Type B pancreatic cell (in vitro differentiated cells): Measurements from ENCODE around the gene NBAS. TPM values are rescaled to one million over a fixed set of nuclear protein-coding genes. Genes with fewer than 3 reads are reported as not detected.

ENCODE experiments used
- DNase-seq: peaks from one replicate; pipeline ENCODE4 v3.0.0; 2021; ENCODE audit warnings: mixed read lengths; ENCODE audit not compliant: unreplicated experiment; ENCODE audit errors: extremely low spot score
- H3K27ac Mint-ChIP-seq: 2 replicates; pipeline ENCODE4 v1.8.0; 2021; ENCODE audit warnings: mild to moderate bottlenecking, mixed read lengths
- H3K27me3 Mint-ChIP-seq: 2 replicates; pipeline ENCODE4 v1.8.0; 2021; ENCODE audit warnings: mixed read lengths
- H3K36me3 Mint-ChIP-seq: 2 replicates; pipeline ENCODE4 v1.8.0; 2021; ENCODE audit warnings: mixed read lengths
- H3K4me1 Mint-ChIP-seq: one replicate; pipeline ENCODE4 v1.8.0; 2021; ENCODE audit warnings: mixed read lengths; ENCODE audit not compliant: unreplicated experiment
- H3K4me3 Mint-ChIP-seq: 2 replicates; pipeline ENCODE4 v1.8.0; 2021; ENCODE audit warnings: mild to moderate bottlenecking, mixed read lengths
- H3K9me3 Mint-ChIP-seq: 2 replicates; pipeline ENCODE4 v1.8.0; 2021; ENCODE audit warnings: mixed read lengths
- total RNA-seq: library from RNA; stranded (reverse); gene quantifications from 2 replicates; pipeline ENCODE4 v1.2.1, GENCODE V29; 2021; ENCODE audit warnings: low replicate concordance
- TF ChIP-seq, protein P1 (sequence below): fragments of 200-600 bp; sonication (generic); conservative IDR thresholded peaks from 2 replicates; pipeline ENCODE4 v1.5.0; 2021; ENCODE audit warnings: antibody characterized with exemption, mild to moderate bottlenecking

Gene NBAS
- total RNA-seq, 1 donor from 2014 or later, result 53.5 TPM

DNA sequence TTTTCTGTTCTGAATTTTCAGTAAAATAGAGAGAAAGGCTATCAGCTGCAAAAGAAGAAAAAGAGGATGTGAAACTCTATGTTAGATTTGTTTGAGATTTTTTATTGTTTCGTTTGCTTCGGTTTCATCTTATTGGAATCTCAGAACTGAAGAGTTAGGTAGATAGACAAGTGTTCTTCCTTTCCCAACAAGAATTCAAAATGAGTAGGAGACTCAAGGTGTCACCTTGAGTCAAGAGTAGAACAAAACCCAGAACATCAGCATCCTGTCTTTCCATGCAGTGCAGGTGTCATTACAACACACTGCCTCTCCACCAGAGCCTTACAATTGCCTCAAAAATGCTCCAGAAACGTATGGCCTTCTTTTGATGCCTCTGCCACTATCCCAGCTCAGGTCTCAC is 21.1 kb downstream of the NBAS start:
- Mint-ChIP-seq H3K4me3 (no peak overlapping the region), H3K27me3 (no peaks in the 10 kb centered on the region), H3K36me3 (peaks cover 31% of the 10 kb centered on the region), H3K27ac (no peak overlapping the region), H3K4me1 (no peaks in the 10 kb centered on the region), H3K9me3 (no peaks in the 10 kb centered on the region)
- no peak for DNase-seq
- TF ChIP-seq, protein P1, sequence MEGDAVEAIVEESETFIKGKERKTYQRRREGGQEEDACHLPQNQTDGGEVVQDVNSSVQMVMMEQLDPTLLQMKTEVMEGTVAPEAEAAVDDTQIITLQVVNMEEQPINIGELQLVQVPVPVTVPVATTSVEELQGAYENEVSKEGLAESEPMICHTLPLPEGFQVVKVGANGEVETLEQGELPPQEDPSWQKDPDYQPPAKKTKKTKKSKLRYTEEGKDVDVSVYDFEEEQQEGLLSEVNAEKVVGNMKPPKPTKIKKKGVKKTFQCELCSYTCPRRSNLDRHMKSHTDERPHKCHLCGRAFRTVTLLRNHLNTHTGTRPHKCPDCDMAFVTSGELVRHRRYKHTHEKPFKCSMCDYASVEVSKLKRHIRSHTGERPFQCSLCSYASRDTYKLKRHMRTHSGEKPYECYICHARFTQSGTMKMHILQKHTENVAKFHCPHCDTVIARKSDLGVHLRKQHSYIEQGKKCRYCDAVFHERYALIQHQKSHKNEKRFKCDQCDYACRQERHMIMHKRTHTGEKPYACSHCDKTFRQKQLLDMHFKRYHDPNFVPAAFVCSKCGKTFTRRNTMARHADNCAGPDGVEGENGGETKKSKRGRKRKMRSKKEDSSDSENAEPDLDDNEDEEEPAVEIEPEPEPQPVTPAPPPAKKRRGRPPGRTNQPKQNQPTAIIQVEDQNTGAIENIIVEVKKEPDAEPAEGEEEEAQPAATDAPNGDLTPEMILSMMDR, result no peak

DNA sequence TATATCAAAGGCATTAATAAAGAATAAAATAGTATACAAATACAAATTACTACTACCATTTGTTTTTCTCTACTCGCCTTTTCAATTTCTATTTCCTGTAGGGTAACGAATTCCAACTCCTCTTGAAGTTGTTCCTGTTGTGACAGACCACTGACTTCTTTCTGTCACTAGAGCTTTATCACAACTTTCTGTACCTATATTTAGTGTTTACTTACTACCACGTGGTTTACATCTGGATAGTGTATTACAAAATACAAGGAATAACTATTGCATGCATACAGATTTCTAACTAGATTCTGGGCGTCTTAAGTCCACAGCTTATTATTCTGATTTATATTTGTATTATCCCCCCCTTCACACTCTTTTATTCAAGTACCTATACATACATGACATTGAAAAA is 22.3 kb downstream of the NBAS start:
- no peak for DNase-seq
- Mint-ChIP-seq H3K4me3 (no peak overlapping the region), H3K9me3 (no peaks in the 10 kb centered on the region), H3K36me3 (peaks cover 37% of the 10 kb centered on the region), H3K27me3 (no peaks in the 10 kb centered on the region), H3K27ac (no peak overlapping the region), H3K4me1 (no peaks in the 10 kb centered on the region)
- TF ChIP-seq, protein P1, result no peak

DNA sequence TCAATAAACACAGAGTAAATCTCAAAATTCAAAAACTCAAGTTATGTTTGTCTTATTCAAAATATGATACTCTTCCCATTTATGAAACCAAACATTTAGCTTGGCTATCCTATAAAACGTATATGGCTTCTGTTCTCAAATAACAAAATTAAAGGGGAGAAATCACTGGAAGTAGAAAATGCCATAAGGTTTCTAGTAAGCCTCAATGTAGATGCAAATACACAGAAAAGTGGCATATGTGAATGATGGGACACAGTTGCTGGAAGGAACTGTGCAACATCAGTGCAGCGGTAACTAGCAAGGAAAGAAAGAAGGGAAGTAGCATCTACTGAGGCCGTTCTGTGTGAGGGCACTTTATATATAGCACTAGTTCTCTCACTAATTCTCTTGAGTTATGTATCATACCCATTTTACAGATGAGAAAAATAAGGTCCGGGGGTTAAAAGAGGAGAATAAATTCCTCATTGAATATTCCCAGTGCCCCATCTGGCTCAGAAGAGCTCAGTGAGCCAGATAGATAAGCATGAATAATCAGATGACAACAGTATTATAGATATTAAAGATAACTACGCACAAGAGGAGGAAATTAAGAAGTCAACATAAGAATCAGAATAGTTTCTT is 27.2 kb downstream of the NBAS start:
- H3K4me1 Mint-ChIP-seq, result no peaks in the 10 kb centered on the region
- TF ChIP-seq, protein P1, result no peak
- no peak overlapping the region for H3K4me3 Mint-ChIP-seq
- no peaks in the 10 kb centered on the region for H3K9me3 Mint-ChIP-seq
- no peaks in the 10 kb centered on the region for H3K27me3 Mint-ChIP-seq
- DNase-seq, result no peak
- H3K27ac Mint-ChIP-seq, result no peak overlapping the region
- peaks cover 33% of the 10 kb centered on the region for H3K36me3 Mint-ChIP-seq

DNA sequence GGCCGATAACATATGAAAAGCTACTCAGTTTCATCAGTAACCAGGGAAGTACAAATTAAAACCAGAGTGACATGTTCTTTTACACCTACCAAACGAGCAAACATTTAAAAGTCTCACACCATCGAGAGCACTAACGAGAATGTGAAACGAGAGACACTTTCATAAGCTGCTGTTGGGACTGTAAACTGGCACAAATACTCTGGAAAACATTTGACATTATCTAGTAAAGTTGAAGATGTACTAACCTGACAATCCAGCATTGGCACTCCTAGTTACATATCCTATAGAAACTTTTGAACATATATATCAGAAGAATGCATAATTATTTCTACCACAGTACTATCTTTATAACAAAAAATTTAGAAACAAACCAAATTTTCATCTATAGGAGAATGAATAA is 28.1 kb downstream of the NBAS start:
- no peaks in the 10 kb centered on the region for H3K4me1 Mint-ChIP-seq
- H3K36me3 Mint-ChIP-seq, result peaks cover 35% of the 10 kb centered on the region
- DNase-seq, result no peak
- TF ChIP-seq, protein P1, result no peak
- no peaks in the 10 kb centered on the region for H3K9me3 Mint-ChIP-seq
- H3K27ac Mint-ChIP-seq, result no peak overlapping the region
- no peak overlapping the region for H3K4me3 Mint-ChIP-seq
- H3K27me3 Mint-ChIP-seq, result no peaks in the 10 kb centered on the region

DNA sequence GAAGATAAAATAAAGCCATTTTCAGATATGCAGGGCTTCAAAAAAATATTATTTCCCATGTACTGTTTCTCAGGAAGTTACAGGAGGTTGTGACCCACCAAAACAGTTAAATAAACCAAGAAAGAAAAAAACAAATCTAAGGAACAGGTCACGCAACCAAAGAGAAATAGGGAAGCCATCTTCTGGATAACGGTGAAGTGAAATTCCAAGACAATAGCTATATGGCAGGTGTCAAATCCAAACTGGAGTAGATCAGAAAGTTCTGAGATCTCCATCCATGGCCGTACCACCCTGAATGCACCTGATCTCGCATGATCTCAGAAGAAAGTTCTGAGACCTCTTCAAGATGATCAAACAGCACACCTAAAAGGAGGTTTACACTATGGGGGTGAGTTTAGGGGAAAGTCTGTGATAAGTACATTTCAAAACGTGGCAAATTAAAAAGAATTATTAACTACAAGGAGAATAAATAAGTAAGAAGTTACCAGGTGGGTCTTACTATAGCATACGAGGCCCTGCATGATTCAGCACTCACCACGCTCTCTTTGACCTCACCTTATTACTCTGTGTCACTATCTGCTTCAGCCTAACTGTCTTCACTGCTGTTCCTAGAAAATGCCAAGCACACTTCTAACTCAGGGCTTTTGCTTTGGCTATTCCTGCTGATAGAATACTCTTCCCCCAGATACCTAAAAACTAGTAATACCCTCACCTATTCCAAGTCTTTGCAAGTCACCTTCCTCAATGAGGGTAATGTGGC is 29.9 kb downstream of the NBAS start:
- no peaks in the 10 kb centered on the region for H3K9me3 Mint-ChIP-seq
- H3K36me3 Mint-ChIP-seq, result peaks cover 41% of the 10 kb centered on the region
- no peak overlapping the region for H3K4me3 Mint-ChIP-seq
- no peak for DNase-seq
- no peak overlapping the region for H3K27ac Mint-ChIP-seq
- H3K27me3 Mint-ChIP-seq, result no peaks in the 10 kb centered on the region
- TF ChIP-seq, protein P1, result no peak
- H3K4me1 Mint-ChIP-seq, result no peaks in the 10 kb centered on the region
